Measurements from ENCODE around the gene TMEM139. TPM values are rescaled to one million over a fixed set of nuclear protein-coding genes. Genes with fewer than 3 reads are reported as not detected.

The TMEM139 gene
- 0.89 and 1.2 TPM in 2 replicates for total RNA-seq

GRCh38 chr7:143284591-143285469 lies at the start of gene TMEM139:
Gene TMEM139 (plus strand): TSS chr7:143284958. CDS start chr7:143285958, 1,000 bp downstream.
- intact Hi-C loops (cut with micrococcal nuclease): no loop called here

GRCh38 chr7:143235561-143235960 lies 49.2 kb upstream of the TMEM139 start:
- intact Hi-C loops (cut with micrococcal nuclease): no loop called here

GRCh38 chr7:143236408-143236990 lies 48.3 kb upstream of the TMEM139 start:
- intact Hi-C loops (cut with micrococcal nuclease): no loop called here

GRCh38 chr7:143237366-143237765 lies 47.4 kb upstream of the TMEM139 start:
- intact Hi-C loops (cut with micrococcal nuclease): no loop called here

GRCh38 chr7:143238289-143238980 lies 46.3 kb upstream of the TMEM139 start:
- intact Hi-C loops (cut with micrococcal nuclease): no loop called here

- intact Hi-C loops (cut with micrococcal nuclease): loop anchor here (1.0 to 5.0 kb wide), 9 partner anchors 23 to 176 kb away; partner anchors contain the start of genes CASP2, EPHA1, FAM131B and GSTK1
Measured at GRCh38 chr7:143239813-143240212, 44.9 kb upstream of the TMEM139 start.

- intact Hi-C loops (cut with micrococcal nuclease): loop anchor here (1.0 to 5.0 kb wide), 9 partner anchors 23 to 176 kb away; partner anchors contain the start of genes CASP2, EPHA1, FAM131B and GSTK1
Measured at GRCh38 chr7:143240291-143241168, 44.2 kb upstream of the TMEM139 start.

GRCh38 chr7:143242306-143242705 lies 42.5 kb upstream of the TMEM139 start:
- intact Hi-C loops (cut with micrococcal nuclease): loop anchor here (5.0 kb wide), 1 partner anchor 120 kb away; the partner anchor contains the start of gene FAM131B

GRCh38 chr7:143243111-143243510 lies 41.6 kb upstream of the TMEM139 start:
- intact Hi-C loops (cut with micrococcal nuclease): loop anchor here (5.0 kb wide), 1 partner anchor 119 kb away; the partner anchor contains the start of gene FAM131B

- intact Hi-C loops (cut with micrococcal nuclease): loop anchor here (5.0 kb wide), 1 partner anchor 119 kb away; the partner anchor contains the start of gene FAM131B
Measured at GRCh38 chr7:143243614-143244013, 41.1 kb upstream of the TMEM139 start.

- intact Hi-C loops (cut with micrococcal nuclease): loop anchor here (5.0 kb wide), 1 partner anchor 118 kb away; the partner anchor contains the start of gene FAM131B
Measured at GRCh38 chr7:143244321-143244720, 40.4 kb upstream of the TMEM139 start.

GRCh38 chr7:143245123-143245522 lies 39.6 kb upstream of the TMEM139 start:
- intact Hi-C loops (cut with micrococcal nuclease): loop anchor here (1.0 kb wide), 1 partner anchor 43 kb away; the partner anchor contains the start of gene CASP2

- intact Hi-C loops (cut with micrococcal nuclease): no loop called here
Measured at GRCh38 chr7:143247372-143247771, 37.4 kb upstream of the TMEM139 start.

GRCh38 chr7:143248761-143249354 lies 35.9 kb upstream of the TMEM139 start:
- intact Hi-C loops (cut with micrococcal nuclease): no loop called here

- intact Hi-C loops (cut with micrococcal nuclease): loop anchor here (2.0 kb wide), 1 partner anchor 441 kb away; no protein-coding TSS in a partner anchor
Measured at GRCh38 chr7:143250199-143250598, 34.6 kb upstream of the TMEM139 start.

- intact Hi-C loops (cut with micrococcal nuclease): loop anchor here (1.0 to 2.0 kb wide), 2 partner anchors 37 to 442 kb away; partner anchors contain the start of gene CASP2
Measured at GRCh38 chr7:143250822-143251221, 33.9 kb upstream of the TMEM139 start.

GRCh38 chr7:143252006-143252405 lies 32.8 kb upstream of the TMEM139 start:
- intact Hi-C loops (cut with micrococcal nuclease): loop anchor here (1.0 kb wide), 1 partner anchor 11 kb away; the partner anchor contains the start of gene GSTK1

- intact Hi-C loops (cut with micrococcal nuclease): no loop called here
Measured at GRCh38 chr7:143255564-143255963, 29.2 kb upstream of the TMEM139 start.

- intact Hi-C loops (cut with micrococcal nuclease): no loop called here
Measured at GRCh38 chr7:143256325-143256724, 28.4 kb upstream of the TMEM139 start.

- intact Hi-C loops (cut with micrococcal nuclease): no loop called here
Measured at GRCh38 chr7:143256932-143257331, 27.8 kb upstream of the TMEM139 start.

Measured in T-helper 2 cell treated with Interferon-gamma antibody and Interleukin-4, amounts not matched to agents 100 ng/mL and 5 ng/mL, for 36 hours (primary cell).